ENCODE results near the gene GOLGA6A.

Gene GOLGA6A

GRCh38 chr15:74040109-74040850, 42.1 kb downstream of the GOLGA6A start:
- Mint-ChIP-seq H3K4me3 (no peak overlapping the region), H3K9me3 (no peaks in the 10 kb centered on the region), H3K27ac (no peak overlapping the region), H3K36me3 (ENCODE audit: low read depth) (peaks cover 79% of the 10 kb centered on the region), H3K4me1 (ENCODE audit: low read depth) (no peaks in the 10 kb centered on the region), H3K27me3 (no peaks in the 10 kb centered on the region)
- intact Hi-C loops (cut with micrococcal nuclease): no loop called here

DNA sequence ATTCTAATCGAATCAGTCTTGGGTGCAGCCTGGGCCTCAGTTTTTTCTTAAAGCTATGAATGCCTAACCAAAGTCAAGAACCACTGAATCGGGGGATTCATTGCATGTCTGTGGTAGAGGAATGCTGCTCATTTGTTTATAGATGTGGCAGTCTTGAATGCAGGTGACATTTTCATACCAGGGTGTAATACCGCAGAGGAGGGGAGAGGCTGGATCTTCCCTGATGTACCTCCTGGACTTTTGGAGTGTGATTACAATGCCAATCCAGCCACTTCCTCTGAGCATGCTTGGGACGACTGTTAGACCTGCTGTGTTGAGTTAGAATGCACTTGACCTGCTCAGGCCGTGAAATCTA, 42.7 kb downstream of the GOLGA6A start:
- no peaks in the 10 kb centered on the region for H3K27me3 Mint-ChIP-seq
- H3K4me3 Mint-ChIP-seq: no peak overlapping the region
- no peaks in the 10 kb centered on the region for H3K9me3 Mint-ChIP-seq
- no peak overlapping the region for H3K27ac Mint-ChIP-seq
- H3K4me1 Mint-ChIP-seq (ENCODE audit: low read depth): no peaks in the 10 kb centered on the region
- intact Hi-C loops (cut with micrococcal nuclease): no loop called here
- peaks cover 83% of the 10 kb centered on the region for H3K36me3 Mint-ChIP-seq (ENCODE audit: low read depth)

DNA sequence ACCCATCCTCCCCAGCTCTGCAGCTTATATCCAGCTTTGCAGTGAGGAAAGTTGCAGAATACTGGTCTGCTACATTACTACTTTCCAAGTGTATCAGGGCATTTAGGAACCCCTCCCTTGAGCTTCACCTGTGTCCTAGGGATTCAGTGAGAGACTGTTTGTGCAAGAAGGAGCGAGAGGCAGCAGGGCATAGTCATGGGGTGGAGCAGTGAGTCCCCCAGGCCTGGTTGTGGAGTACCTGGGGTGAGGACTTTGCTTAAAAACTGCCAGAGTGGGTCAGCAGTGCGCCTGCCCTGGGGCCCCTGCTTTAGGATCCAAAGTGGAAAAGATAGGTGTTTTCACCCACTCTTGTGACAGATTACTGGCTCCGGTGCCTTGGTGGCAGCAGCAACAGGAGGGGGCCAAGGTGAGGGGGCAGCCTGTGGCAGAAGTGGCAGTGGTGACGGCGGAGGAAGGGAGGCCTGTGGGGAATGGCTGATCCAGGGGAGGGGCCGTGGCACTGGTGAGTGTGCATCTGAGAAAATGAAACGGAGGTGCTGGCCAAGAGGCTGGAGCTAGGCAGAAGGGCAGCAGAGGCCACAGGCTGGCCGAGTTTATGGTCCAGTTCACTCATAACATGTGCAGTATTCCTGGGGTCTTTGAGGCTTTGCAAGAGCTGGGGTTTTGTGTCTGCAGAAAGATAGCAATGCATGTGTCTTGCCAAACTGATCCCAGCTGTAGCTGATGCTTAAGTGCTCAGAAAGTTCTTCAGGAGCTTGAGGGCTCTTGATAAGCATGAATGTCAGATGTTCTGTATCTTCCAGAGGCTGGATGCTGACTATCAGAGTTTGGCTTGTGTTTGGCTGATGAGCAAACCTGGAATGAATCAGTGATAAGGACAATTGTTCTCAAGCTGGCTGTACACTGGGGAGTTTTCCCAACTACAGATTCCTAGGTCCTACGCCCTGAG, 43.4 kb downstream of the GOLGA6A start:
- Mint-ChIP-seq H3K36me3 (ENCODE audit: low read depth) (peaks cover 83% of the 10 kb centered on the region), H3K27ac (no peak overlapping the region), H3K9me3 (no peaks in the 10 kb centered on the region), H3K4me1 (ENCODE audit: low read depth) (no peaks in the 10 kb centered on the region), H3K4me3 (no peak overlapping the region), H3K27me3 (no peaks in the 10 kb centered on the region)
- intact Hi-C loops (cut with micrococcal nuclease): no loop called here

DNA sequence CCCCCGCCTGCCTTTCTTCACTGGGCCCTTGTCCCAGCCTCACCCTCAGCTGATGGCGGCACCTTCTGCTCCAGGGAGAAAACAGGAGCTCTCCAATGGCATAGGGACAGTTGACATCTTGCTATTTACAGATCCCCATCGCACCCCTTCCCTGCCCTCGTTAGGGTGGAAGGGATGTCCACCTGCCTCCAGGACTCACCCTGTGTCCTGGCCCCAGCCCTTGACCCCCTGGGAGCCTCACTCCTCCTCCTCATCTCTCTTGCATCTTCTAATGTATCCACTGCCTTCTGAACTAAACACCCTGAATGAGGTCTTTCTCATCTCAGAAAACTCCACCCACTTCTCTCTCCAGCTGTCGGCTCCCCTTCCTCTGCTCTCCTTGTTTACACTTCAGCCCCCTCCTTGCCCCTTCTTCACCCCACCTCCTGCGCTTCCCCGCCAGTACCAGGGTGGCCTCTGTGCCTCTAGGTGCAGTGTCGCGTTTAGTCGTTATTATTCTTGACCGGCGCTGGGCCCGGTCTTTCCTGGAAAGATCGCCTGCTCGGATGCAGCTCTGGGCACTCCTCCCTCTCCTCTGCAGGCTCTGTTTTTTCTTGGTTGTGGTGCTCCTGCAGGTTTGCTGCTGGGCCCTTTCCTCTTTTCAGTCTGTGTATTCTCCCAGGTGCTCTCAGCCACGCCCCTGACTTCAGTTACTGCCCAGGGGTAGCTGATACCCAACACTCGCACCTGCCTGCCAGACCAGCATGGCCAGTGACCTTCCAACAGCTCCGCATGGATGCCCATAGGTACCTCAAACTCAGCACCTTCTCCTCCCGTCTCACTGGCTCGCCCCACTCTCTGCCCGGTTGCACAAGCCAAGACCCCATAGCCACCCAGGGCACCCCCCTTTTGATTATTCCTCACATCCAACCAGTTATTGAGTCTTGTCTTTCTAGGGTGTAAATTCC, 44.9 kb downstream of the GOLGA6A start:
- Mint-ChIP-seq H3K4me3 (no peak overlapping the region), H3K4me1 (ENCODE audit: low read depth) (peaks cover 7% of the 10 kb centered on the region), H3K9me3 (no peaks in the 10 kb centered on the region), H3K27me3 (no peaks in the 10 kb centered on the region), H3K27ac (no peak overlapping the region), H3K36me3 (ENCODE audit: low read depth) (peaks cover 83% of the 10 kb centered on the region)
- intact Hi-C loops (cut with micrococcal nuclease): no loop called here

DNA sequence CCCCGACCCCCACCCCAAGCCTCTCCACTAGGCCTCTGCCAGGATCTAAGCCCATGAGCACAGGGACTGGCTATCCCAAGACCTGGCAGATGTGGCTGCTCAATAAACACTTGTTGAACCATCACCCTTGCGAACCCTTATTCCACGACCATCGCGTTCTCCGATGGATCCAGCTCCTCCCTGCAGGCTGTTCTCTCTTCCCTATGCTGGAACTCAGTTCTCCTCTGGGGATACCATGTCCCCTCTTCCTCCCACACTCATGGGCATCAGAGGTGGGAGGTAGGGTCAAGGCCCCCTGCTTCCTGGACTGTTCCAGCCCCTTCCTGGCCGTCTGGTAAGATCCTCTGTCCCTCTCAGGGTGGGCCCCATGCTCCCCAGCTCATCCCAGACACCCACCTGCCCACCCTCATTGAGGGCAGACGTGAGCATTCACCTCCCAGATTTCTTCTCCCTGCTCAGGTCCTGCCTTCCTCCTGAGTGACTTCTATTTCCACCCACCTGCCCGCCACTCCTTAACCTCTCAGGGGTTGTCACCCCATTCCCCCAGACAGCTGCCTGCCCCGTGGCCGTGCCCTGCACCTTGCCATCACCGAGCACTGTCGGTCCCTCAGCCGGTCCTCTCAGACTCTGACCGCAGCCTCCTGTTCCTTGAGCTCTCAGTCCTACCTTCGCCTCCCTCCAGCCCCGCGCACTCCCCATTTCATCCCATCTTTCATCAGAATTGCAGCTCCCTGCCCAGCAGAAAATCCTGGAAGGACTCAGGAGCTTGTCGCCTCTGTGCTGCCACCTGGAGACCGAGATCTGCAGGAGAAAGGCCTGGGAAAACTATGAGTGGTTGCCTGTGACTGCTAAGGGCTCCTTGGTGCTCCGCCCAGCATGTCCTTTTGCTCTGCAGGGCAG, 45.8 kb downstream of the GOLGA6A start:
- Mint-ChIP-seq H3K36me3 (ENCODE audit: low read depth) (peaks cover 81% of the 10 kb centered on the region), H3K27me3 (no peaks in the 10 kb centered on the region), H3K4me1 (ENCODE audit: low read depth) (peaks cover 13% of the 10 kb centered on the region), H3K9me3 (no peaks in the 10 kb centered on the region), H3K27ac (no peak overlapping the region), H3K4me3 (no peak overlapping the region)
- intact Hi-C loops (cut with micrococcal nuclease): no loop called here

DNA sequence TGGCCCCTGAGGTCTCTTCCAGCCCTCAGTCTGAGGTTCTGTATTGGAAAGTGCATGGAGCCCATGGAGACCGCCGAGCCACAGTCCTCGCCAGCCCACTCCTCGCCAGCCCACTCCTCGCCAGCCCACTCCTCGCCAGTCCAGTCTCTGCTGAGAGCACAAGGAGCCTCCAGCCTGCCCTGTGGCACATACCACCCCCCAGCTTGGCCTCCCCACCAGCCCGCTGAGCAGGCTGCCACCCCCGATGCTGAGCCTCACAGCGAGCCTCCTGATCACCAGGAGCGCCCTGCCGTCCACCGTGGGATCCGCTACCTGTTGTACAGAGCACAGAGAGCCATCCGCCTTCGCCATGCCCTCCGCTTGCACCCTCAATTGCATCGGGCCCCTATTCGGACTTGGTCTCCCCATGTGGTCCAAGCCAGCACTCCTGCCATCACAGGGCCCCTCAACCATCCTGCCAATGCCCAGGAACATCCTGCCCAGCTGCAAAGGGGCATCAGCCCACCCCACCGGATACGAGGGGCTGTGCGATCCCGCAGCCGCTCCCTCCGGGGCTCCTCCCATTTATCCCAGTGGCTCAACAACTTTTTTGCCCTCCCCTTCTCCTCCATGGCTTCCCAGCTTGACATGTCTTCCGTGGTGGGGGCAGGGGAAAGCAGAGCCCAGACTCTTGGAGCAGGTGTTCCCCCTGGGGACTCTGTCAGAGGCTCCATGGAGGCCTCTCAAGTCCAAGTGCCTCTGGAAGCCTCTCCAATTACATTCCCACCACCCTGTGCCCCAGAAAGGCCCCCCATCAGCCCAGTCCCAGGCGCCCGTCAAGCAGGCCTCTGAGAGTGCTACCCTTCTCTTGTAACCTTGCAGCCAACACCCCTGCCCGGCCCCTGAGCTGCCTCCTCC, 47.0 kb downstream of the GOLGA6A start:
- no peak overlapping the region for H3K4me3 Mint-ChIP-seq
- H3K9me3 Mint-ChIP-seq: no peaks in the 10 kb centered on the region
- H3K27me3 Mint-ChIP-seq: no peaks in the 10 kb centered on the region
- peaks cover 13% of the 10 kb centered on the region for H3K4me1 Mint-ChIP-seq (ENCODE audit: low read depth)
- H3K27ac Mint-ChIP-seq: no peak overlapping the region
- intact Hi-C loops (cut with micrococcal nuclease): no loop called here
- H3K36me3 Mint-ChIP-seq (ENCODE audit: low read depth): peaks cover 82% of the 10 kb centered on the region

- intact Hi-C loops (cut with micrococcal nuclease): no loop called here
- peaks cover 93% of the 10 kb centered on the region for H3K36me3 Mint-ChIP-seq (ENCODE audit: low read depth)
These were observed 48.1 kb downstream of the GOLGA6A start for GRCh38 chr15:74034206-74034755.

DNA sequence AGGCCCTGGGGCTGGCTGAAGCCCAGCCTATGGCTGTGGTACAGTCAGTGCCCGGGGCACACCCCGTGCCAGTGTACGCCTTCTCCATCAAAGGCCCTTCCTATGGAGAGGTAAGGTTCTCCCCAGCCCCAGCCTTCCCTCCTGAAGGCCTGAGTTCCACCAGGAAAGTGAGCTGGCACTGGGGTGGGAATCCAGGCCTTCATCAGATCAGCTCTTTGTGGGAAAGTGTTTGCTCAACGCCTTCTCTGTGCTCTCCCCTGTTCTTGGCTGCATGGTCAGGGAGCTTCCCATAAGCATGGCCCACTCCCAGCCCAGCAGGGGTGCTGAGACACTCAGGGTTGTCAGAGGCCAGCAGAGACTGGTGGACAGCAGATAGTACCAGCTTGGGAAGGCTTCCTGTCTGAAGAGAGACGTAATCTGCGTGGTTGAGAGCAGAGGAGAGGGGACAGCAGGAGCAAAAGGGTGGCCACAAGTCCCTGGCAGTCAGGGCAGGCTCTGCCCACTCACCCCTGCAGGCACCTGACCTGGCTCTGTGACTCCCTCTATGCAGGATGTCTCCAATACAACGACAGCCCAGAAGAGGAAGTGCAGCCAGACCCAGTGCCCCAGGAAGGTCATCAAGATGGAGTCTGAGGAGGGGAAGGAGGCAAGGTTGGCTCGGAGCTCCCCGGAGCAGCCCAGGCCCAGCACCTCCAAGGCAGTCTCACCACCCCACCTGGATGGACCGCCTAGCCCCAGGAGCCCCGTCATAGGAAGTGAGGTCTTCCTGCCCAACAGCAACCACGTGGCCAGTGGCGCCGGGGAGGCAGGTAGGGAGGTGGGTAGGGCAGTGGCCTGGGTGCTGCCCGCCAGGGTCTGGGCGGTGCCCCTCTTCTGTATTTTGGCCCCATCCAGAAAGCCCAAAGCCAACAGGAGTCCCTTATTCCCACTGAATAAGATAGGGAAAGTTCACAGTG, 49.5 kb downstream of the GOLGA6A start:
- no peaks in the 10 kb centered on the region for H3K9me3 Mint-ChIP-seq
- H3K4me3 Mint-ChIP-seq: no peak overlapping the region
- H3K4me1 Mint-ChIP-seq (ENCODE audit: low read depth): peaks cover 13% of the 10 kb centered on the region
- peak overlapping the region; percentile 62 for H3K27ac Mint-ChIP-seq
- H3K27me3 Mint-ChIP-seq: no peaks in the 10 kb centered on the region
- intact Hi-C loops (cut with micrococcal nuclease): no loop called here
- H3K36me3 Mint-ChIP-seq (ENCODE audit: low read depth): peaks cover 94% of the 10 kb centered on the region

More at GRCh38 chr15:74034206-74034755, 48.1 kb downstream of the GOLGA6A start:
- Mint-ChIP-seq H3K9me3 (no peaks in the 10 kb centered on the region), H3K27me3 (no peaks in the 10 kb centered on the region), H3K4me1 (ENCODE audit: low read depth) (peaks cover 13% of the 10 kb centered on the region), H3K4me3 (no peak overlapping the region), H3K27ac (no peak overlapping the region)

DNA sequence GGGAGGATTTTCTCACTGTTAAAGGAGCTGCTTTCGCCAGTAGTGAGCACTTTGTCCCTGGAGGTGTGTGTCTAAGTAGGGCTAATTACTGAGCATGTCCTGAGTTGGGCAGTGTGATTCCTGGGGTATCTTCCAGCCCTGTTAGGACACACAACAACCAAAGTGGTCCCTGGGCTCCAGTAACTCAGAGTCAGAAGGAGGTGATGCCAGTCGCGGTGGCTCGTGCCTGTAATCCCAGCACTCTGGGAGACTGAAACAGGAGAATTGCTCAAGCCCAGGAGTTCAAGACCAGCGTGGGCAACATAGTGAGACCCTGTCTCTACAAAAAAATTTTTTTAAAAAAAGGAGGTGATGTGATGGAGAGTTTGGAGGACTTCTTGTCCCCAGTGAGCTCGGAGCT, 50.3 kb downstream of the GOLGA6A start:
- peak overlapping the region; percentile 62 for H3K27ac Mint-ChIP-seq
- intact Hi-C loops (cut with micrococcal nuclease): no loop called here
- peaks cover 93% of the 10 kb centered on the region for H3K36me3 Mint-ChIP-seq (ENCODE audit: low read depth)

GRCh38 chr15:74028646-74029045, 53.7 kb downstream of the GOLGA6A start:
- H3K9me3 Mint-ChIP-seq: no peaks in the 10 kb centered on the region
- H3K27me3 Mint-ChIP-seq: no peaks in the 10 kb centered on the region
- H3K36me3 Mint-ChIP-seq (ENCODE audit: low read depth): peaks cover 90% of the 10 kb centered on the region
- H3K27ac Mint-ChIP-seq: no peak overlapping the region
- H3K4me3 Mint-ChIP-seq: no peak overlapping the region
- peaks cover 13% of the 10 kb centered on the region for H3K4me1 Mint-ChIP-seq (ENCODE audit: low read depth)
- intact Hi-C loops (cut with micrococcal nuclease): no loop called here

More for the DNA sequence above, 50.3 kb downstream of the GOLGA6A start:
- peaks cover 13% of the 10 kb centered on the region for H3K4me1 Mint-ChIP-seq (ENCODE audit: low read depth)
- no peak overlapping the region for H3K4me3 Mint-ChIP-seq
- H3K27me3 Mint-ChIP-seq: no peaks in the 10 kb centered on the region
- H3K9me3 Mint-ChIP-seq: no peaks in the 10 kb centered on the region

DNA sequence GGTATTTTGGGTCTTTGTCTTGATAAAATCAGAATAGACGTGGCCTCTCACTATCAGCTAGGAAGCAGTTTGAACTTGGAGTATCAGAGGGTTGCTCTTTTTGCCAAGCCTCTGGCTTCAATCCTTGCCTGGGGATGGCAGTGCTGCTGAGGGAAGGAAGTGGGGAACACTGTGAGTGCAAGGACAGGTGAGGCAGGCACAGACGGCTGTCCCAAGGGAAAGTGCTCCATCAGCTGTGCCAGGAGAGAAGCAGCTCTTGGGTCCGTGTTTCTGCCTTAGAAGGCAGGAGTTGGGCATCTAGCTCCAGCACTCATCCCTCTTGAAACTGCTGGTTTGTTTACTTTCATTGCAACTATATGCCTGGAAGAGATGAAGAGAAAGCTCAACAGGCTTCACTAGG, 54.7 kb downstream of the GOLGA6A start:
- peaks cover 90% of the 10 kb centered on the region for H3K36me3 Mint-ChIP-seq (ENCODE audit: low read depth)
- intact Hi-C loops (cut with micrococcal nuclease): no loop called here
- H3K4me3 Mint-ChIP-seq: no peak overlapping the region
- no peaks in the 10 kb centered on the region for H3K27me3 Mint-ChIP-seq
- H3K4me1 Mint-ChIP-seq (ENCODE audit: low read depth): peaks cover 9% of the 10 kb centered on the region
- no peak overlapping the region for H3K27ac Mint-ChIP-seq
- no peaks in the 10 kb centered on the region for H3K9me3 Mint-ChIP-seq
